Kidney (tissue), 14 donors: ENCODE results near the gene VGF. TPM values are rescaled to one million over a fixed set of nuclear protein-coding genes. Genes with fewer than 3 reads are reported as not detected.

Source experiments
- DNase-seq, 5 donors: peaks; one replicate each; pipeline ENCODE4 v3.0.0-alpha.2; 2013 to 2020
- FAIRE-seq: peaks from 2 replicates; lab custom pipeline; 2012; peaks lifted over from hg19 to GRCh38; lab: Jason Lieb, UNC
- H3K27ac ChIP-seq, 2 donors: one replicate each; pipeline ENCODE4 v1.7.0; 2013; ENCODE audit warnings: low read depth in 2 of 2, low read length in 2 of 2, inconsistent platforms in 1 of 2
- H3K27me3 ChIP-seq: one replicate; pipeline ENCODE4 v1.7.1; 2013; ENCODE audit warnings: low read length, inconsistent platforms; ENCODE audit not compliant: control insufficient read depth, insufficient read depth
- H3K36me3 ChIP-seq, 3 donors: one replicate each; pipeline versions ENCODE4 v1.7.0 to v1.7.1; 2013; ENCODE audit warnings: low read length in 3 of 3, control low read depth in 1 of 3, inconsistent platforms in 1 of 3; ENCODE audit not compliant: insufficient read depth in 3 of 3, control insufficient read depth in 2 of 3
- H3K4me1 ChIP-seq, 3 donors: one replicate each; pipeline versions ENCODE4 v1.7.0 to v1.7.1; 2013; ENCODE audit warnings: low read length in 3 of 3, inconsistent platforms in 1 of 3, low read depth in 1 of 3; ENCODE audit not compliant: control insufficient read depth in 2 of 3, insufficient read depth in 2 of 3
- H3K4me3 ChIP-seq, 3 donors: one replicate each; pipeline versions ENCODE4 v1.7.0 to v1.8.1; 2013; ENCODE audit warnings: low read length in 3 of 3, control low read depth in 1 of 3, inconsistent platforms in 1 of 3
- H3K9ac ChIP-seq, 3 donors: one replicate each; pipeline versions ENCODE4 v1.7.0 to v1.7.1; 2013; ENCODE audit warnings: low read length in 3 of 3, control low read depth in 1 of 3, inconsistent platforms in 1 of 3
- H3K9me3 ChIP-seq, 3 donors: one replicate each; pipeline versions ENCODE4 v1.7.0 to v1.7.1; 2013; ENCODE audit warnings: low read length in 3 of 3, control low read depth in 1 of 3, inconsistent platforms in 1 of 3; ENCODE audit not compliant: control insufficient read depth in 2 of 3, insufficient read depth in 1 of 3
- intact Hi-C: fragments of 100-400 bp; cut with DNase I; formaldehyde crosslinking; loops from one replicate; pipeline ENCODE4 v1.11.1; 2022
- polyA plus RNA-seq: library from polyadenylated mRNA; stranded (reverse); fragments of 350-450 nt; fragmentation: Illumina TruSeq; extraction: RNeasy Lipid Tissue Mini Kit (QIAGEN cat#74804); gene quantifications from one replicate; pipeline ENCODE4 v1.2.3, GENCODE V29; 2014; ENCODE audit warnings: low read depth, low replicate concordance; ENCODE audit not compliant: insufficient read depth
- total RNA-seq: library from RNA; stranded (reverse); fragmentation: NEBNext Ultra II Directional; extraction: Animal tissue kit (Norgen Biotek cat#: 25700); gene quantifications from one replicate; pipeline ENCODE4 v1.2.1, GENCODE V29; 2021
- TF ChIP-seq, protein P1 (sequence below): IDR thresholded peaks from 3 replicates; pipeline ENCODE4 v1.5.1; 2012; ENCODE audit warnings: mild to moderate bottlenecking, moderate library complexity, borderline replicate concordance; ENCODE audit not compliant: insufficient read depth; ENCODE audit errors: extremely low read depth
- donor health status: control.
- donor health status: control.
- donor health status: control.
- donor health status: control.
- donor health status: control.
- donor health status: DM: yes; HTN: yes; CAD: no.
- donor health status: Normal renal cell carcinoma (clear cell type).

Gene VGF
- total and polyA plus RNA-seq, 2 donors from 2014 or later, result 0.38 to 2.2 TPM

DNA sequence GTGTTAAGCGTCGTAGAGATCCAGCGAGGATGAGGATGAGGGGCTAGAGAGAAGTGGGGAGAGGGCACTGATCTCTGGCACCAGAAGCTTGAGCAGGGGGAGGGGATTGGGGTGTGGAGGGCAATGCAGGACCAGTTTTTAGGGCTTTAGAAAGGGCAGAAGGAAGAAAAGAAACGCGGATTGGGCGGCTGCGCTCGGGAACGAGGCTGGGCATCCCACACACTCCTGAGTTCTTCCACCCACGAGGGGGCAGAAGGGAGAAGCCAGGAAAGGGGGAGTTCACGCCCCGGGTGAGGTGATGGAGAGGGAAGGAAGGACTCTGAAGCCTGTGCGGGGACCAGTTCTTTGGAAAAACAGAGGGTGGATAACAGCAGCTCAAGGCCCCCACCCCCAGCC, 6.1 kb upstream of the VGF start:
- DNase-seq (no peak), FAIRE-seq (no peak)
- Histone ChIP-seq H3K27me3 (peaks cover 75% of the 10 kb centered on the region), H3K9me3 (no peaks in the 10 kb centered on the region), H3K9ac (no peak overlapping the region), H3K4me1 (peaks cover 0 to 8% (median 0%) of the 10 kb centered on the region in 3 donors), H3K27ac (no peak overlapping the region), H3K4me3 (no peak overlapping the region), H3K36me3 (no peaks in the 10 kb centered on the region)
- TF ChIP-seq, protein P1, sequence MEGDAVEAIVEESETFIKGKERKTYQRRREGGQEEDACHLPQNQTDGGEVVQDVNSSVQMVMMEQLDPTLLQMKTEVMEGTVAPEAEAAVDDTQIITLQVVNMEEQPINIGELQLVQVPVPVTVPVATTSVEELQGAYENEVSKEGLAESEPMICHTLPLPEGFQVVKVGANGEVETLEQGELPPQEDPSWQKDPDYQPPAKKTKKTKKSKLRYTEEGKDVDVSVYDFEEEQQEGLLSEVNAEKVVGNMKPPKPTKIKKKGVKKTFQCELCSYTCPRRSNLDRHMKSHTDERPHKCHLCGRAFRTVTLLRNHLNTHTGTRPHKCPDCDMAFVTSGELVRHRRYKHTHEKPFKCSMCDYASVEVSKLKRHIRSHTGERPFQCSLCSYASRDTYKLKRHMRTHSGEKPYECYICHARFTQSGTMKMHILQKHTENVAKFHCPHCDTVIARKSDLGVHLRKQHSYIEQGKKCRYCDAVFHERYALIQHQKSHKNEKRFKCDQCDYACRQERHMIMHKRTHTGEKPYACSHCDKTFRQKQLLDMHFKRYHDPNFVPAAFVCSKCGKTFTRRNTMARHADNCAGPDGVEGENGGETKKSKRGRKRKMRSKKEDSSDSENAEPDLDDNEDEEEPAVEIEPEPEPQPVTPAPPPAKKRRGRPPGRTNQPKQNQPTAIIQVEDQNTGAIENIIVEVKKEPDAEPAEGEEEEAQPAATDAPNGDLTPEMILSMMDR, result no peak
- intact Hi-C loops, result no loop called here

DNA sequence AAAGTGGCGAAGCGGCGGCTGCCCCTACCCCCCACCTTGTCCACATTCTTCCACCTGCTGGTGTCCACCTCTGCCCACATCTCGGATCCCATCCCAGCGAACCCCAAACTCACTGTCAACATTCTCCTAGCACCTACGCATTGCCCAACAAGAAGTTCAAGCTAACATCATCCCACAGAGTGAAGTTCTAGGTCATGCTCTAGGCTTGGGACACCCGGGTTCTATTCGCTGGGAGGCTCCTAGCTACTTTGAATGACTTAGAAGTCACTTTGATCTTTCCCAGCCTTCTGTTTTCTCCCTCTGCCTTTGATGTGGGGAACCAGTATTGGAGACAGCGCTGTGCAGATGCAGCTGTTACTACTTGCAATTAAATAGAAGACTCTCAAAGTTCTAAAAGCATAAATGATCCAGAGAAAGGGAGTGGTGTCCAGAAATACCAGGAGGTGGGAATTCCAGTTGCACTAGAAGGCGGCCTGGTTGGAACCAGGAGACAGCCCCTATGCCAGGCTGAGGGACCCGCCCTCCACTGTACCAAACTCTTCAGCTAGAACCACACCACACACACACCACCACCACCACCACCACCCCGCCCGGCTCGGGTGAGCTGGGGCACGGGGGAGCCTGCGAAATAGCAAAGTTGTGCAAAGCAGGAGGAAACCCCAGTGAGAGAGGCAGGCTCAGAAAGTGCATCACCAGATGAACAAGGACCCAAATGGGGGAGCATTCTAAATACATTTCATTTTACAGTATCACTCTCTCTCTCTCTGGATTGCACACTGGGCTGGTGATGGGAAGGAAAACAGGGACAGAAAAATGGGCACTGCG, 5.5 kb upstream of the VGF start:
- intact Hi-C loops, result no loop called here
- H3K4me1 ChIP-seq, result peaks cover 0 to 8% (median 0%) of the 10 kb centered on the region in 3 donors
- DNase-seq, result no peak

GRCh38 chr7:101169838-101170551, 4.6 kb upstream of the VGF start:
- DNase-seq, result peak; percentile 80 to 90 (median 87)
- no peak overlapping the region for H3K27ac ChIP-seq
- H3K4me1 ChIP-seq, result peaks cover 0 to 15% (median 2%) of the 10 kb centered on the region in 3 donors
- no peak for FAIRE-seq
- TF ChIP-seq, protein P1, result peak; percentile 79
- no peak overlapping the region for H3K4me3 ChIP-seq
- intact Hi-C loops, result no loop called here
- H3K9ac ChIP-seq, result no peak overlapping the region
- H3K9me3 ChIP-seq, result no peaks in the 10 kb centered on the region
- peaks cover 74% of the 10 kb centered on the region for H3K27me3 ChIP-seq
- no peaks in the 10 kb centered on the region for H3K36me3 ChIP-seq

More for the DNA sequence above, 5.5 kb upstream of the VGF start:
- no peak overlapping the region for H3K9ac ChIP-seq
- H3K9me3 ChIP-seq, result no peaks in the 10 kb centered on the region
- no peak overlapping the region for H3K4me3 ChIP-seq
- FAIRE-seq, result no peak
- TF ChIP-seq, protein P1, result no peak
- H3K27me3 ChIP-seq, result peaks cover 75% of the 10 kb centered on the region
- no peak overlapping the region for H3K27ac ChIP-seq
- no peaks in the 10 kb centered on the region for H3K36me3 ChIP-seq
